Measurements from ENCODE around the gene R3HDML.
A peak's percentile ranks its signal among the peaks of the same experiment; 100 is the strongest.
"Not testable (repeated sequence)": the region's sequence is repeated elsewhere in the genome, so short reads cannot be mapped to it uniquely, and the experiment has no call there.

Gene R3HDML, protein sequence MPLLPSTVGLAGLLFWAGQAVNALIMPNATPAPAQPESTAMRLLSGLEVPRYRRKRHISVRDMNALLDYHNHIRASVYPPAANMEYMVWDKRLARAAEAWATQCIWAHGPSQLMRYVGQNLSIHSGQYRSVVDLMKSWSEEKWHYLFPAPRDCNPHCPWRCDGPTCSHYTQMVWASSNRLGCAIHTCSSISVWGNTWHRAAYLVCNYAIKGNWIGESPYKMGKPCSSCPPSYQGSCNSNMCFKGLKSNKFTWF

DNA sequence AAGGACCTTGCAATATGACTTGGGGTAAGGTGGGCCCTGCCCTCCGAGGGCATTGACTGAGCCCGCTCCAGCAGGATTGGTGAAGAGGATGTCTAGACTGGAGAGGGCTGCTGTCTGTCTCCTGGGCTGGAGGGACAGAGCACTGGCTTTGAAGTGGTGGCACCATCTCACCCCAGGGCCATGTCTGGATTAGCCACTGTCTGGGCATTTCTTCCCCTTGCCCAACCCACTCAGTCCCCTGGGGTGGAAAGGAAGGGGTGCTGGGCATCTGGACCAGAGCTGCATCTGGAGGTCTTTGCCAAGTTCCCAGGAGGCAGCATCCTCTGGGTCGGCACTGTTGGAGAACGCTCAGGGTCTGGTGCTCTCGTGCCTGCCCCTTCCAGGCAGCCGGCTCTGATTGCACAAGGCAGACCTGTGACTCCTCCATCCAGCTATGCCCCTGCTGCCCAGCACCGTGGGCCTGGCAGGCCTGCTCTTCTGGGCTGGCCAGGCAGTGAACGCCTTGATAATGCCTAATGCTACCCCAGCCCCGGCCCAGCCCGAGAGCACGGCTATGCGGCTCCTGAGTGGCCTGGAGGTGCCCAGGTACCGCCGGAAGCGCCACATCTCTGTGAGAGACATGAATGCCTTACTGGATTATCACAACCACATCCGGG is at the start of gene R3HDML:
R3HDML (plus strand) TSS at position 319 of the 656 bp plus-strand sequence; CDS start at position 434, 115 bp downstream.
- no peak for DNase-seq (ENCODE audit: low read depth in 2 of 2)

DNA sequence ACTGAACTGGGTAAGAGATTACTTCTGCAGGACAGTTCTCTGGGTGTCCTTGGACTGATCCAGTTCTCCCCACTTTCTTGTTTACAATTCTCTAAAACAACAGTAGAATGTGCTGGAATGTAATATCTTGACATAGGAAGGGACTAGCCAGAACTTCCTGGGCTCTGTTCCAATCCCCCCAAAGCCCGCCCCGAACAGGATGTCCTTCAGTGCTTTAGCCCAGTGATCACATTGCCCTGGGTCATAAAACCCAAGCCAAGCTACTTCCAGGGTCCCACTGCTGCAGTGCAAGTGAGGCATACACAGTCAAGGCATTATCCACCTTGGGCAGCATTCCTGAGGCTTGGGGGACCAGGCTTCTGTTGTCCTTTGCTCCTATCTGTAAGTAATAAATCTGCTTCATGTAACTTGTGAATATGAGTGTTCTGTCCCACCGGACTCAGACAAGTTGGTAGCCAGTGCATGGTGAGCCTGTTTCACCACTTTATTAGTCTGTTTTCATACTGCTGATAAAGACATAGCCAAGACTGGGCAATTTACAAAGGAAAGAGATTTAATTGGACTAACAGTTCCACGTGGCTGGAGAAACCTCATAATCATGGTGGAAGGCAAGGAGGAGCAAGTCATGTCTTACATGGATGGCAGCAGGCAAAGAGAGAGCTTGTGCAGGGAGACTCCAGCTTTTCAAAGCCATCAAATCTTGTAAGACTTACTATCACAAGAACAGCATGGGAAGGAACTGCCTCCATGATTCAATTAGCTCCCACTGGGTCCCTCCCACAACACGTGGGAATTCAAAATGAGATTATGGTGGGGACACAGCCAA is 49.4 kb upstream of the R3HDML start:
- DNase-seq (ENCODE audit: low read depth in 2 of 2), result no peak

DNA sequence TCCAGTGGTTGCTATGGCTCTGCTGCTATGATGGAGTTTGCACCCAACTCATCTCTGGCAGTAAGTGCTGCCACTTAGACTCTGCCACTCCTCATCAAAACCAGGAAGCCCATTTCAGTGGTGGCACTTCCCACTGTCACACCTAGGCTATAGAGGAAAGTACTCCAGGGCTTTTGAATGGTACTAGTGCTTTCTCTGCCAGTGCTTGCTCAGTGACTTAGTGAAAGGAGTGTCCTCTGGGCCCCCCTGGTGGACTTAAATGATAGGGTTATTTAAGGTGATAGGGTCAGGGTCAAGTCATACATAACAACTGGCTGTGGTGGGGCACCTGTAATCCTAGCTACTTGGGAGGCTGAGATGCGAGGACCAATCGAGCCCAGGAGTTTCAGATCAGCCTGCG is 48.6 kb upstream of the R3HDML start:
- DNase-seq (ENCODE audit: low read depth in 2 of 2), result no peak

DNA sequence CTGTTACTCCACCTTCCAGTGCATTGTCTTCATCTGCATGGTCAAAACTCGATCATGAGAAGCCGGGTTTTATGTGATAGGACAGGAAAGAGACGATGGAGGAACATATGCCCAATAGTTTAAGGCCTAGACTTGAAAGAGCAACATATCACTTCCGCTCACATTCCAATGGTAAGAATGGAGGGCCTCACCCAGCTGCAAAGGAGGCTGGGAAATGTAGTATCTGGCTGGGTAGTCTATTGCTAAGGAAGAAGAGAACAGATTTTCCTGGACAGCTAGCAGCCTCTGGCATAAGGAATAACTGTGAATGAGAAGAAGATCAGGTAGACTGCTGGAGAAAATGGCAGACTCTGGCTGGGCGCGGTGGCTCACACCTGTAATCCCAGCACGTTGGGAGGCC is 45.1 kb upstream of the R3HDML start:
- no peak for DNase-seq (ENCODE audit: low read depth in 2 of 2)

DNA sequence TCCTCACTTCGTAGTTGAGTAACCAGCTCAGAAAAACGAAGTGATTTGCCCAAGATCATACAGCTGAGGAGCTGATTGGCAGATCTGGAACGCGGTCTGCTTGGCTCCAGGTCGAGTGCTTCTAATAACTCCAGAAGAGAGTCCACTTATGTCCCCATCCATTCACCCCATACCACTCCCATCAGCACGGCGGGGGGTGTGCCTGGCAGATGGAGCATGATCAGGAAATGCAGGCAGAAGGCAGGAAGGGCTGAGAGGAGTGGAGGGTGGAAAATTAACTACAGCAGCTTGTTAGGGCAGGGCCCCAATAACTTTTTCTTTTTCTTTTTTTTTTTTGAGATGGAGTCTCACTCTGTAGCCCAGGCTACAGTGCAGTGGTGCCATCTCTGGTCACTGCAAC is 40.8 kb upstream of the R3HDML start:
- DNase-seq (ENCODE audit: low read depth in 2 of 2), result no peak

DNA sequence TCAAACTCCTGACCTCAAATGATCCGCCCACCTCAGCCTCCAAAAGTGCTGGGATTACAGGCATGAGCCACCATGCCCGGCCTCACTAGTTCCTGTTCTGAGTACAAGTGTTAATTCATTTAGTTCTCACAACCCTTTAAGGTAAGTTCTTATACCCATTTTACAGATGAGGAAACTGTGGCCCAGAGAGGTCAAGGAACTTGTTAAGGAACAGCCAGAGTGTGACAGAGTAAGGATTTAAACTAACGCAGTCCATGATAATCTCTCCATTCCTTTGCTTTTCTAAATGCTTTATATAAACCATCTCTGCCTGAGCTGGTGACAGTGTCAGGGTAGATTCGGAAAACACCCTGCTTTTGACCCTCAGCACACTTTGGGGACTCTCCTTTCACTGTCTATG is 39.1 kb upstream of the R3HDML start:
- DNase-seq (ENCODE audit: low read depth in 2 of 2), result no peak

DNA sequence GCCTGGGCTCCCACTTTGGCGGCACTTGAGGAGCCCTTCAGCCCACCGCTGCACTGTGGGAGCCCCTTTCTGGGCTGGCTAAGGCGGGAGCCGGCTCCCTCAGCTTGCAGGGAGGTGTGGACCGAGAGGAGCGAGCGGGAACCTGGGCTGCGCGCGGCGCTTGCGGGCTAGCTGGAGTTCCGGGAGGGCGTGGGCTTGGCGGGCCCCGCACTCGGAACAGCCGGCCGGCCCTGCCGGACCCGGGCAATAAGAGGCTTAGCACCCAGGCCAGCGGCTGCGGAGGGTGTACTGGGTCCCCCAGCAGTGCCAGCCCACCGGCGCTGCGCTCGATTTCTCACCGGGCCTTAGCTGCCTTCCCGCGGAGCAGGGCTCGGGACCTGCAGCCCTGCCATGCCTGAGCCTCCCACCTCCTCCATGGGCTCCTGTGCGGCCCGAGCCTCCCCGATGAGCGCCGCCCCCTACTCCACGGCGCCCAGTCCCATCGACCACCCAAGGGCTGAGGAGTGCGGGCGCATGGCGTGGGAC is 37.8 kb upstream of the R3HDML start:
- DNase-seq (ENCODE audit: low read depth in 2 of 2), result not testable (repeated sequence)

DNA sequence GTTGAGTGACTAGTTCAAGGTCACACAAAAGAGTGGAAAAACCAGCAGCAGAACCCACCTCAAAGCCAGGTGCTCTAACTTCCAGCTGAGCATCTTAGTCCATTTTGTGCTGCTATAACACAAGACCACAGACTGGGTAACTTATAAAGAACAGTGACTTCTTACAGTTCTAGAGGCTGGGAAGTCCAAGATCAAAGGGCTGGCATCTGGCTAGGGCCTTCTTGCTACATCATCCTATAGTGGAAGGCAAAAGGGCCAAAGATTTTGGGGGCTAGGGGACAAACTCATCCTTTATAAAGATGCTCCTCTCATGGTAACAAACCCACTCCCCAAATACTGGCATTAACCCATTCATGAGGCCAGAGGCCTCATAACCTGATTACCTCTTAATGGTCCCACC is 35.6 kb upstream of the R3HDML start:
- no peak for DNase-seq (ENCODE audit: low read depth in 2 of 2)

DNA sequence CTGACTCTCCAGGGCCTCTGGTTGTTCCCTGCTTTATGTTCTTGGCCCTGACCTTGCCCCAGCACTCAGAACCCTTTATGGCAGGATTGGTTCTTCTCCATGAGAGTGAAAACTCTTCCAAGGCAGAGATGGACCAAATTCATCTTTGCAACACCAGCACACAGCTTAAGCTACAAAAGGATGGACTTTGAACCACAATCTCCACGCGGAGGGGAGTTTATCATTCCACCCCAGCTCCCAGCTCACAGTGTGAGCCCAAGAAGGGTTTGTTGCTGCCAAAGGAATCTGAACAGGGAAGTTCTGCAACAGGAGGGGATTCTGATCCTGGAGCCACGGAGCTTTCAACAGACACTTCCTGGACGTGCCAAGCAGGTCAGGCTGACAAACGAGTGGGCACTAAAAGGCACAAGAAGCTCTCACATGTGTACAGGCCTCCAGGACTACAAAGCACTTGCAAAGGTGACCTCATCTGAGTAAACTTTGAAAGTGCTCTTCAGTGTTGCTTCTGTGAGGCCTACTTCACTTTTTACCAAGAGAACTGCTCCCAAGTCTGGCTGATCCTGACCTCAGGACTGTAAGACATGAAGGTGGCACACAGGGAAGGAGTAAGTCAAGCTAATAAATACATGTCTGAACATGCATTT is 34.7 kb upstream of the R3HDML start:
- DNase-seq (ENCODE audit: low read depth in 2 of 2), result no peak

DNA sequence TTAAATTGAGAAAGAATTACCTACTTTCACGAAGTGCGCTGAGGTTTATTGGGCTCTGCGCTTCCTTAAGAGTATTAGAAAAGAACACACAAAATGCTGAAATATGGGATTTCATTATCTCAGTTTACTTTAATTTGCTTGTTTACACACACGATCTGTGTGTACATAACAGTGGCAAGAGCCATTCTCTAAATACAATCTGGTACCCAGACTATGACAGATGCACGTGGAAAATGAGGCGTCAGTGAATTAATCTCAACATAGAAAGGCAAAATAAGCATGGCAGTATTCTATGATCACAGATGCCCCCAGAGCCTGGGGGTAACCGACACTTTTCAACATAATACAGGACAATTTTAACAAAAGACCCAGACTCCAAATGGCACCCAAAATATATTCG is 34.1 kb upstream of the R3HDML start:
- no peak for DNase-seq (ENCODE audit: low read depth in 2 of 2)

DNA sequence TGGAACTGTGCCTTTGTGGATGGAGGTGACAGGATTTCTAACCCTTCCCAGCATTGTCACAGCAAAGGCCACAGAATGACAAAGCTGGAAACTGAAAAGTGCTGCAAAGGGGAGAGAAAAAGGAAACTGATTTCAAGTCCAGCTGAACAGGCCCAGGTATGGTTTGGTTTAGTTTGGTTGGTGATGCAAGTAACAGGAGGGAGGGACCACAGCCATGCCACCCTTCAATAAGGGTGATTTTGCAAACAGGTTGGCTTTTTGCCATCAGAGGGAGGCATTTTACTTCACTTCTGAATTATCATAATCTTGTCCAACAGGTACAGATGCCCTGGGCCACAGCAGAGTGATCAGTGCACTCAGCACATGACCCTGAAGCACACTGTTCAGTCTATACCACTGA is 32.5 kb upstream of the R3HDML start:
- DNase-seq (ENCODE audit: low read depth in 2 of 2), result no peak

DNA sequence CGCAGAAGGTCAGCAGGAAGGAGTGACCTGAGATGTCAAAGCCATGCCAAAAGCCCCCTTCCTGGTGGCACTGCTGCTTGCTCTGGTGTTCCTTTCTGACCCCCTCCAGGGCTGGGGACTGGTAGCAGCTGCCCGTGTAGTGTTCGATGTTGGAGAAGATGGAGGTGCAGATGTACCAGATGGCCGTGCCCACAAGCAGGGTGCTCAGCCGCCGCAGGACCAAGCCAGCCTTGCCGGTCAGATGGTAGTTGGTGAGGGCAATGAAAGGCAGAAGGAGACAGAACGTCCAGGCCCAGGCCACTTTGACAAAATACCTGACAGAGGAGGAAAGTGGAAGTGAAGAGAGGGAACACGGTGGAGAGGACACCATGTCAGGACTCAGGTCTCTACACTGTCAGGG is 29.9 kb upstream of the R3HDML start:
- DNase-seq (ENCODE audit: low read depth in 2 of 2), result no peak

DNA sequence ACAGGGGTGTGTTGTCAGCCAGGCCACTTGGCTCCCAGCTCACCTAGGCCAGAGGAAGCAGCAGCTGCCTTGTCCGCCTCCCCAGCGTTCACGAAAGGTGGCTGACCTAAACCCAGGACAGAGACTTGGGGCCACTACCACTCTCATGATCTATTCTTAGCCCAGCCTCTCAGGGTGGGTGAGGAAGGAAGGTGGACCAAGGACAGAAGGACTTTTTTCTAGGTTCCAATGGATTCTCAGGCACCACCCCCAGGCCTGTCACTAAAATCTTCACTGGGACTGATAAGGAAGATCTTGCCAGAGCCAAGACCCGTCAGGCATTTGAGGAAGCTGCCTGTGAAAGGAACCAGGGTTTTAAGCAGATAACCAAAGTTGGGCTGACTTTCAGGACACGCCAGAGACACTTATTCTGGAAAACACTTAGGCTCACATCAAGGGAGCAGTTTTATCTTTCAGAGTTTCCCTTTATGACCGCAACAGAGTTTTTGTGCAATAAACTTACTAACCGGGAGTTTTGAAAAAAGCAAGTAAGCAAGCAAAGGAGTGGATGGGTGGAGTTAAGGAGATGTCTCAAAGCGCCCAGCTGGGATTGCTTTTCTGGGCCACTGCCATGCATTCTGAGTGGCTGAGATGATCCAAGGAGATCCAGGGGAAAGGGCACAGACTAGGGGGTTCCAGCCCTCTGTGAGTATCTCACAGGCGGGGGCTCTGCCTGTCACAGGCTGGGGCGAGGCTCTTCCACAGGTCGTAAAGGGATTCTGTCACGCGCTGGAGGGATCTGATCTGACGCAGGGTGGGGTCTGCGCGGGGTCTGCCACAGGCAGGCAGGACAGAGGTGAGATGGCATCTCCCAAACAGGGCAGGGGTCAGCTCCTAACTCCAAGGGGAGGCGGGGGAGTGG is 26.8 kb upstream of the R3HDML start:
- no peak for DNase-seq (ENCODE audit: low read depth in 2 of 2)

DNA sequence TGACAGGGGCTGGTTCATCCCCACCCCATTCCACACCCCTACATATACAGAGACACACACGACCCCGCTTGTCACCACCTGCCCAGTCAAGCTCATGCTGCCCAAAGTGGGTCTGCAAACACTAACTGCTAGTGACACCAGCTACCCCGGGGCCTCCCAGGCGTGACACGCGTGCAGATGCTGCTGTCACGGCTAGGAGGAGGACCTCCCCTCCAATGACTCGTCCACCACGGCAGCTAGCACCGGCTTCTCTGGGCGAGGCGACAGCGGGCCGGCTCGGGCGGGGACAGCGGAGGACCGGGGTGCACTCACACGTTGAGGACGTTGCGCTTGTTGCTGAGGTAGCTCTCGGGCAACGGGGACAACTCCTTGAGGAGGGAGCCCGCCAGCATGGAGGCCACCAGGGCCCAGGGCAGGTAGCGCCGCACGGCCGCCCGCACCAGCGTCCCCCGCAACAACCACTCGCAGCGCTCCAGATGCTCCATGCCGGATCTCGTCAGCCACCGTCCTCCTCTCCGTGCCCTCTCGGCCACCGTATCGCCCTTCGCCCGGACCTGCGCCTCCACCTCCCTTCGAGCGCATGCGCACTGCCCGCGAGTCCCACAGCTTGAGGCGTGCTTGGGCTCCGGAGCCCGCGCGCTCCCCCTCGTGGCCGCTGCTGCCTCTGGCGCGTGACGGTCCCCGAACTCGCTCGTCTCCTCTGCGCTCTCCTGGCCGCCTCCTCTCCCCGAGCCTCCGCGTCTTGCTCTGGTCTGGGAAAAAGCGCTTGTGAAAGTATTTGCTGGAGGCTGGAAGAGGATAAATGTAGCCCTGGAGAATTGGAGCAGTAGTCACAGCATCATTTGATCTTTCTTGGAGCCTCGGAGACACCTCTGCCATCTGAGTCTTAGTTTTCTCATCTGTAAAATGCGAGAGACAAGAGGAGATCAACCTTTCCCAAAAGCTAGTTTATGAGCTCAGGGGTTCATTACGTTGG is 25.9 kb upstream of the R3HDML start, which contains the start of gene FITM2:
FITM2 (minus strand) TSS at position 539 of the 976 bp plus-strand sequence; CDS start at position 485, 54 bp downstream.
- peak; percentile 98 to 99 for DNase-seq (ENCODE audit: low read depth in 2 of 2)

DNA sequence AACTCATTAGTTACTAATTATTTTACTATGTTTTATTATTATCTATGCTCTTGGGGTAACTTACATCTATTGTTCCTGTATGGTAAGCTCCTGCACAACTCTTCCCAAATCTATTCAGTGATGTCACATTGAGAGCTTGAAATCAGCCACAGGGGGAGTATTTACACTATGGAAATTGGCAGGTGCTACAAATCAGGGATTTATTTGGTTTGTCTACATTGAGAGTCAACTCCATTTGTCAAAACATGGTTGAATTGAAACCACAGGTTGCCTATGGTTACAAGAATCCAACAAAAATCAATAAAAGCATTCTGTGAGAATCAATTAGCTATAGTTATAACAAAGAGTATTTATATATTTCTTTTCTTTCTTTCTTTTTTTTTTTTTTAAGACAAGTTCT is 22.0 kb upstream of the R3HDML start:
- no peak for DNase-seq (ENCODE audit: low read depth in 2 of 2)

DNA sequence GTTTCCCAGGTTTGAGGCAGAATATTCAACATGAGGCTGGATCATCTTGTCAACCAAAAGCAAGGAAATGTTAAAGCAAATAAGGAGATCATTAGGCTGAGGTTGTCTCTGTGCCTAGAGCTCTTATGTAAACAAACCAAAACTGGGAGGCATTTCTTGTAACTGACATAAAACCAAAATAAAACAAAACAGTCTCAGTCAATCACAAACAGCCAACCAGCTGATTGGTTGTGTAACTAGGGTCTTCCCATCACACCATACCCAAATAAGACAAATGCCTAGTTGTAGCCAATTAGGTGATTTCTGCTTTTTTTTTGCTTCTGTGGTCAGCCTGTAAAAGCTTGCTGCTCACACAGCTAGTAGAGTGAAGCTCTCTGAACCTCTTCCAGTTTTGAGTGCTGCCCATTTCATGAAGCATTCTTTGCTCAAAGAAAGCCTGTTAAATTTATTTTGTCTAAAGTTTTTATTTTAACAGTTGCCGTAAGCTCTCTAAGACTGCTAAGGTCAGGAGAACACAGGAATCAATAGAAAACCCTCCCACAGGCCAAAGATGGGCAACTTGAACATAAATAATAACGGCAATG is 16.9 kb upstream of the R3HDML start:
- no peak for DNase-seq (ENCODE audit: low read depth in 2 of 2)

DNA sequence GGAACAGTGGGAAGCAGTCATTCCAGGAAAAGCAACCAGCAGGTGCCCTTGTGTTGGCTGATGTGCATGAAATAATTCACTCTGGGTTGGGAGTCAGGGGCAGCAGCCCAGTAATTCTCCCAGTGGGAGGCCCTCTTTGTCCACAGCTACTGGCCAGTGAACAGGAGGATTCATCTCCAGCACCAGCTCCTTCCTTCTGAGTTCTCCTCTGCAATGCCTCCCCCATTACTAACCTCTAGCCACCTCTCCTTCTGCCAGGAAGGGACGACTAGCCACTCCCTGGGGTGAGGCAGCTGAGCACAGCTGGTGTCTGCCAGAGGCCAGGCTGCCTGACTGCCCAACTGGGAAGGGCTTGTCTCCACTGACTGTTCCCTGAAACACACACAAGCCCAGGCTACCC is 12.5 kb upstream of the R3HDML start:
- no peak for DNase-seq (ENCODE audit: low read depth in 2 of 2)

DNA sequence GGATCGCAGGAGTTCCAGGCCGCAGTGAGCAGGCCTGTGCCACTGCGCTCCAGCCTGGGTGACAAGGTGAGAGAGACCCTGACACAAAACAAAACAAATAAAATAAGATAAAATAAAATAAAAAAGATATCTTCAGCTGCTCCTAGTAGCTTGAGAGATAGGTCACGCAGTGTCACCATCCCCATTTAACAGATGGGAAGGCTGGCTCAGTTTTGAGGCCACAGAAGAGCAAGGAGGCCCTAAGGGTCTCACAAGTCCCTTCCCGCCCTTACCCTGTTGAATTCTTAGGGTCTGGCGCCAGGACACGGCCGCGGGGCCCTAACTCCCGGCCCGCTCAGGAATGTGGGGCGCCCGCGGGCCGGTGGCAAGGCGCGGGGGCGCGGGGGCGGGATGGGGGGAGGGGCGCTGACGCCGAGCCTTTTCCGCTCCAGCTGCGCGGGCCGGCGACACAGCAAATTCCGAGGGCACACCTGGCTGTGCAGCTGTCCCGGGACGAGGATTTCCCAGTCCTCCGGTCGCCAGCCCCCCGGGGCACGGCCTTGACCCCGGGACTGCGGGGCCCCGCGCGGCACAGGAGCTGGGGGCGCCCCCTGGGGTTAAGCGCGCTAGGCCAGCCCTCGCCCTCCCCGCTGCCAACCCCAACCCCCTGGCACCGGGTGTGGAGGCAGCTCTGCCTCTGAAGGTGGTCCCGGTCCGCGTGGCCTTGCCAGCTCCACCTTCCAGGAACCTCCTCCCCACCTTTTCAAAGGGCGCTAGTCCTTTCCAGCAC is 10.3 kb upstream of the R3HDML start:
- DNase-seq (ENCODE audit: low read depth in 2 of 2), result peak in 1 of 2 donors; percentile 10
